Left ventricle myocardium inferior (tissue), 1 donor: Measurements from ENCODE around the gene ANKFY1. TPM values are rescaled to one million over a fixed set of nuclear protein-coding genes. Genes with fewer than 3 reads are reported as not detected.
"Not testable (repeated sequence)": the region's sequence is repeated elsewhere in the genome, so short reads cannot be mapped to it uniquely, and the experiment has no call there.

ENCODE experiments used
- DNase-seq: peaks from one replicate; pipeline ENCODE4 v3.0.0-alpha.2; 2020
- H3K27ac ChIP-seq: fragments of 200-600 bp; replicated peaks from 2 replicates; pipeline ENCODE4 v1.8.0; 2021
- H3K27me3 ChIP-seq: fragments of 200-600 bp; 2 replicates; pipeline ENCODE4 v1.8.0; 2021; ENCODE audit warnings: low read depth
- H3K36me3 ChIP-seq: fragments of 200-600 bp; 2 replicates; pipeline ENCODE4 v1.8.0; 2021
- H3K4me1 ChIP-seq: fragments of 200-600 bp; 2 replicates; pipeline ENCODE4 v1.8.0; 2021
- H3K4me3 ChIP-seq: fragments of 200-600 bp; 2 replicates; pipeline ENCODE4 v1.8.0; 2021; ENCODE audit warnings: mild to moderate bottlenecking, moderate library complexity
- H3K9me3 ChIP-seq: fragments of 200-600 bp; replicated peaks from 2 replicates; pipeline ENCODE4 v1.8.0; 2021
- CTCF ChIP-seq: fragments of 200-600 bp; IDR thresholded peaks from 2 replicates; pipeline ENCODE4 v1.8.0; 2021; ENCODE audit warnings: antibody characterized with exemption, mild to moderate bottlenecking, borderline replicate concordance
- intact Hi-C: fragments of 100-400 bp; cut with micrococcal nuclease; formaldehyde crosslinking; loops from one replicate; pipeline ENCODE4 v1.11.0; 2022
- total RNA-seq: library from RNA; stranded (reverse); fragmentation: NEBNext Ultra II Directional; extraction: Animal tissue kit (Norgen Biotek cat#: 25700); gene quantifications from one replicate; pipeline ENCODE4 v1.2.1, GENCODE V29; 2021
- donor health status: DM: no; HTN: yes; CAD: no; lungs with severe emphysema.

ANKFY1 gene
- total RNA-seq, 1 donor from 2014 or later, result 22.9 TPM

GRCh38 chr17:4194796-4195195 lies 69.0 kb downstream of the ANKFY1 start:
- DNase-seq, result no peak
- Histone ChIP-seq H3K4me1 (no peaks in the 10 kb centered on the region), H3K9me3 (no peaks in the 10 kb centered on the region), H3K4me3 (no peak overlapping the region), H3K36me3 (peaks cover 65% of the 10 kb centered on the region), H3K27ac (no peak overlapping the region), H3K27me3 (no peaks in the 10 kb centered on the region)
- TF ChIP-seq CTCF, result no peak
- intact Hi-C loops, result no loop called here

- H3K27me3 ChIP-seq, H3K4me1 ChIP-seq, DNase-seq, H3K4me3 ChIP-seq, intact Hi-C loops, H3K9me3 ChIP-seq: not testable (repeated sequence)
- Histone ChIP-seq H3K27ac (peak overlapping the region; percentile 25), H3K36me3 (peaks cover 77% of the 10 kb centered on the region)
These were observed 73.0 kb downstream of the ANKFY1 start for GRCh38 chr17:4190791-4191190.

DNA sequence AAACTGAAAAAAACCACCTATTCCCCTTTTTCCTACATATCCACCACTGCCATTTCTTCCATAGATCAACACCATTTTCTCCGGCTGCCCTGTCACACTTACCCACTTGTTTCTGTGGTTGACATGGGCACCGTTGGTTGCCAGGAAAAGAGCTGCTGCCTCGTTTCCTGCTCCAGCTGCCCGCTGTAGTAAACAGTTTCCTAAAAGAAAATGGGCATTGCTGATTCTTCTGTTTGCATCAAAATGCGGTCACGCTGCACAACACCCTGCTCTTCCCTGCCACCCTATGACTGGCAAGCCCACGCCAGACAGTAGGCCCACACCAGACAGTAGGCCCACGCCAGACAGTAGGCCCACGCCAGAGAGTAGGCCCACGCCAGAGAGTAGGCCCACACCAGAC lies 74.5 kb downstream of the ANKFY1 start:
- H3K36me3 ChIP-seq, result peaks cover 75% of the 10 kb centered on the region
- DNase-seq, result no peak
- no peaks in the 10 kb centered on the region for H3K9me3 ChIP-seq
- H3K27ac ChIP-seq, result no peak overlapping the region
- TF ChIP-seq CTCF, result no peak
- intact Hi-C loops, result no loop called here
- H3K4me1 ChIP-seq, result no peaks in the 10 kb centered on the region
- H3K27me3 ChIP-seq, result no peaks in the 10 kb centered on the region
- no peak overlapping the region for H3K4me3 ChIP-seq

GRCh38 chr17:4188076-4188475 lies 75.7 kb downstream of the ANKFY1 start:
- intact Hi-C loops, result no loop called here
- Histone ChIP-seq H3K4me3 (no peak overlapping the region), H3K27ac (peak overlapping the region; percentile 56)

GRCh38 chr17:4187076-4187475 lies 76.7 kb downstream of the ANKFY1 start:
- intact Hi-C loops, result no loop called here
- H3K9me3 ChIP-seq, result no peaks in the 10 kb centered on the region
- H3K4me1 ChIP-seq, result no peaks in the 10 kb centered on the region
- no peak for TF ChIP-seq CTCF
- no peaks in the 10 kb centered on the region for H3K27me3 ChIP-seq
- peaks cover 85% of the 10 kb centered on the region for H3K36me3 ChIP-seq
- H3K4me3 ChIP-seq, result no peak overlapping the region
- H3K27ac ChIP-seq, result peak overlapping the region; percentile 56
- DNase-seq, result no peak

More at GRCh38 chr17:4188076-4188475, 75.7 kb downstream of the ANKFY1 start:
- peaks cover 78% of the 10 kb centered on the region for H3K36me3 ChIP-seq
- DNase-seq, result no peak
- no peaks in the 10 kb centered on the region for H3K27me3 ChIP-seq
- no peaks in the 10 kb centered on the region for H3K4me1 ChIP-seq
- TF ChIP-seq CTCF, result no peak
- H3K9me3 ChIP-seq, result no peaks in the 10 kb centered on the region

- Histone ChIP-seq H3K9me3 (no peaks in the 10 kb centered on the region), H3K4me1 (peaks cover 3% of the 10 kb centered on the region), H3K4me3 (no peak overlapping the region), H3K27ac (peak overlapping the region; percentile 56), H3K36me3 (peaks cover 91% of the 10 kb centered on the region), H3K27me3 (no peaks in the 10 kb centered on the region)
- intact Hi-C loops, result no loop called here
- DNase-seq, result no peak
- no peak for TF ChIP-seq CTCF
These were observed 77.4 kb downstream of the ANKFY1 start for GRCh38 chr17:4186357-4186881.
